CD14-positive monocyte (primary cell): ENCODE measurements around the gene ZNF593. TPM values are rescaled to one million over a fixed set of nuclear protein-coding genes. Genes with fewer than 3 reads are reported as not detected.

Experiments
- DNase-seq, 3 donors: peaks; one replicate each; pipeline ENCODE4 v3.0.0-alpha.2; 2011 to 2022
- H2AFZ ChIP-seq: 2 replicates; pipeline ENCODE4 v1.6.0; 2012; ENCODE audit warnings: mild to moderate bottlenecking, low read depth, low read length, inconsistent platforms; ENCODE audit not compliant: insufficient read depth, poor library complexity, severe bottlenecking
- H3K27ac ChIP-seq, 2 donors: 1 replicate in 1 of 2; 2 replicates in 1 of 2; pipeline ENCODE4 v1.5.1; 2012 to 2013; ENCODE audit warnings: low read length in 2 of 2, control low read depth in 1 of 2, inconsistent platforms in 1 of 2, low read depth in 1 of 2, mild to moderate bottlenecking in 1 of 2
- H3K27me3 ChIP-seq, 2 donors: one replicate each; pipeline versions ENCODE4 v1.6.0 to v1.6.1; 2011 to 2013; ENCODE audit warnings: low read length in 2 of 2; ENCODE audit not compliant: control insufficient read depth in 2 of 2, insufficient read depth in 2 of 2
- H3K36me3 ChIP-seq, 2 donors: replicated peaks in 1 of 2; 1 replicate in 1 of 2; 2 replicates in 1 of 2; pipeline versions ENCODE4 v1.5.1 to v1.6.1; 2012 to 2013; ENCODE audit warnings: low read length in 2 of 2, control low read depth in 1 of 2, inconsistent platforms in 1 of 2, mild to moderate bottlenecking in 1 of 2; ENCODE audit not compliant: insufficient read depth in 2 of 2, control insufficient read depth in 1 of 2
- H3K4me1 ChIP-seq, 2 donors: 1 replicate in 1 of 2; 2 replicates in 1 of 2; pipeline versions ENCODE4 v1.5.1 to v1.6.1; 2012 to 2013; ENCODE audit warnings: low read length in 2 of 2, control low read depth in 1 of 2, inconsistent platforms in 1 of 2, mild to moderate bottlenecking in 1 of 2, moderate library complexity in 1 of 2; ENCODE audit not compliant: insufficient read depth in 2 of 2, control insufficient read depth in 1 of 2
- H3K4me2 ChIP-seq: replicated peaks from 2 replicates; pipeline ENCODE3; 2012; ENCODE audit warnings: low read length, moderate library complexity, mild to moderate bottlenecking; ENCODE audit not compliant: poor library complexity, severe bottlenecking; ENCODE audit errors: extremely low read depth
- H3K4me3 ChIP-seq, 3 experiments: fragments of 200-600 bp in 1 of 3; sonication (generic) in 1 of 3; replicated peaks in 1 of 3; 1 replicate in 2 of 3; 2 replicates in 1 of 3; pipeline ENCODE4 v1.5.1; 2011 to 2013; ENCODE audit warnings: low read length in 3 of 3, mild to moderate bottlenecking in 3 of 3, control low read depth in 2 of 3, low read depth in 2 of 3, inconsistent platforms in 1 of 3, moderate library complexity in 1 of 3
- H3K79me2 ChIP-seq: 2 replicates; pipeline ENCODE4 v1.6.0; 2012; ENCODE audit warnings: mild to moderate bottlenecking, control low read depth, inconsistent platforms, low read length, moderate library complexity; ENCODE audit not compliant: insufficient read depth
- H3K9ac ChIP-seq: 2 replicates; pipeline ENCODE4 v1.6.0; 2017; ENCODE audit warnings: low read length, mild to moderate bottlenecking; ENCODE audit not compliant: insufficient read depth, poor library complexity, severe bottlenecking
- H3K9me3 ChIP-seq, 2 donors: replicated peaks in 1 of 2; 1 replicate in 1 of 2; 2 replicates in 1 of 2; pipeline versions ENCODE4 v1.5.1 to v1.6.1; 2012 to 2013; ENCODE audit warnings: low read length in 2 of 2, control low read depth in 1 of 2; ENCODE audit not compliant: control insufficient read depth in 1 of 2, insufficient read depth in 1 of 2
- H4K20me1 ChIP-seq: 2 replicates; pipeline ENCODE4 v1.6.0; 2012; ENCODE audit warnings: mild to moderate bottlenecking, low read length, control low read depth, moderate library complexity; ENCODE audit not compliant: insufficient read depth
- H3K27ac Mint-ChIP-seq, 7 donors: one replicate each; pipeline ENCODE4 v1.8.0; 2020; ENCODE audit warnings: mild to moderate bottlenecking in 7 of 7, mixed read lengths in 7 of 7, moderate library complexity in 6 of 7, inconsistent platforms in 2 of 7
- H3K27me3 Mint-ChIP-seq, 3 donors: one replicate each; pipeline ENCODE4 v1.8.0; 2021 to 2022; ENCODE audit warnings: low read depth in 3 of 3, mild to moderate bottlenecking in 3 of 3, mixed read lengths in 3 of 3, moderate library complexity in 3 of 3, inconsistent platforms in 1 of 3
- H3K36me3 Mint-ChIP-seq, 2 donors: one replicate each; pipeline ENCODE4 v1.8.0; 2020; ENCODE audit warnings: mixed read lengths in 2 of 2, inconsistent platforms in 1 of 2, mild to moderate bottlenecking in 1 of 2
- H3K4me1 Mint-ChIP-seq: one replicate; pipeline ENCODE4 v1.8.0; 2020; ENCODE audit warnings: mild to moderate bottlenecking, mixed read lengths
- H3K4me3 Mint-ChIP-seq, 2 donors: one replicate each; pipeline ENCODE4 v1.8.0; 2020; ENCODE audit warnings: mild to moderate bottlenecking in 2 of 2, mixed read lengths in 2 of 2, moderate library complexity in 1 of 2
- H3K9me3 Mint-ChIP-seq, 7 donors: one replicate each; pipeline ENCODE4 v1.8.0; 2020 to 2022; ENCODE audit warnings: mixed read lengths in 7 of 7, mild to moderate bottlenecking in 6 of 7, moderate library complexity in 6 of 7, inconsistent platforms in 2 of 7
- CTCF ChIP-seq: fragments of 200-600 bp; IDR thresholded peaks from one replicate; pipeline ENCODE4 v1.8.0; 2022; ENCODE audit warnings: antibody characterized with exemption, mild to moderate bottlenecking
- WGBS: methylation state at CpG from one replicate; pipeline ENCODE4 v1.1.5; 2013; ENCODE audit warnings: missing lambda C conversion rate; ENCODE audit not compliant: insufficient coverage; 5-methylcytosine and 5-hydroxymethylcytosine counted together
- intact Hi-C, 2 donors: fragments of 100-400 bp; cut with micrococcal nuclease; formaldehyde crosslinking; loops; one replicate each; pipeline versions ENCODE4 v1.15.0 to v1.15.1; 2023
- polyA plus RNA-seq, 3 donors: library from polyadenylated mRNA; depleted of rRNA in 1 of 3; unstranded in 2 of 3; stranded (reverse) in 1 of 3; fragments of 300-500 nt in 2 of 3; fragments of >200 nt in 1 of 3; fragmentation: Illumina TruSeq in 2 of 3; gene quantifications; 1 replicate in 2 of 3; 2 replicates in 1 of 3; pipeline ENCODE4 v1.2.3, GENCODE V29; 2012 to 2021

Gene ZNF593
- polyA plus RNA-seq, 3 donors: 23.6 to 36.5 (median 27.8) TPM

GRCh38 chr1:26180010-26180506 lies 10.3 kb downstream of the ZNF593 start:
- no peak overlapping the region for H3K27ac Mint-ChIP-seq
- H3K27me3 ChIP-seq: no peaks in the 10 kb centered on the region
- no peaks in the 10 kb centered on the region for H3K4me1 ChIP-seq
- no peak for DNase-seq
- H3K9me3 Mint-ChIP-seq: no peaks in the 10 kb centered on the region
- H3K4me1 Mint-ChIP-seq: peaks cover 3% of the 10 kb centered on the region
- no peak overlapping the region for H2AFZ ChIP-seq
- 100% methylated on average over 2 of the region's 4 CpGs for WGBS
- no peak overlapping the region for H3K4me3 Mint-ChIP-seq
- H3K9ac ChIP-seq: no peak overlapping the region
- H3K4me3 ChIP-seq: no peak overlapping the region
- TF ChIP-seq CTCF: no peak
- H3K27ac ChIP-seq: no peak overlapping the region
- H3K36me3 ChIP-seq: no peaks in the 10 kb centered on the region
- H3K79me2 ChIP-seq: no peaks in the 10 kb centered on the region
- intact Hi-C loops: no loop called here
- H3K36me3 Mint-ChIP-seq: no peaks in the 10 kb centered on the region
- H4K20me1 ChIP-seq: no peaks in the 10 kb centered on the region
- no peaks in the 10 kb centered on the region for H3K9me3 ChIP-seq
- H3K27me3 Mint-ChIP-seq: peaks cover 0 to 5% (median 0%) of the 10 kb centered on the region in 3 donors
- no peak overlapping the region for H3K4me2 ChIP-seq

GRCh38 chr1:26181586-26182382 lies 12.1 kb downstream of the ZNF593 start:
- TF ChIP-seq CTCF: no peak
- no peak overlapping the region for H2AFZ ChIP-seq
- H3K79me2 ChIP-seq: no peaks in the 10 kb centered on the region
- H3K9ac ChIP-seq: no peak overlapping the region
- H3K36me3 Mint-ChIP-seq: no peaks in the 10 kb centered on the region
- DNase-seq: no peak
- 72% methylated on average over 7 of the region's 9 CpGs for WGBS
- no peaks in the 10 kb centered on the region for H3K9me3 ChIP-seq
- no peak overlapping the region for H3K27ac ChIP-seq
- H3K4me3 Mint-ChIP-seq: no peak overlapping the region
- intact Hi-C loops: no loop called here
- H3K4me1 ChIP-seq: no peaks in the 10 kb centered on the region
- H3K4me1 Mint-ChIP-seq: peaks cover 3% of the 10 kb centered on the region
- H3K9me3 Mint-ChIP-seq: no peaks in the 10 kb centered on the region
- no peaks in the 10 kb centered on the region for H4K20me1 ChIP-seq
- peak overlapping the region in 2 of 7 donors; percentile 31 to 66 for H3K27ac Mint-ChIP-seq
- peaks cover 0 to 3% (median 0%) of the 10 kb centered on the region in 3 donors for H3K27me3 Mint-ChIP-seq
- no peak overlapping the region for H3K4me2 ChIP-seq
- H3K36me3 ChIP-seq: no peaks in the 10 kb centered on the region
- no peaks in the 10 kb centered on the region for H3K27me3 ChIP-seq
- no peak overlapping the region for H3K4me3 ChIP-seq
